ENCODE measurements around the gene C2CD2L. TPM values are rescaled to one million over a fixed set of nuclear protein-coding genes. Genes with fewer than 3 reads are reported as not detected.
"Not testable (repeated sequence)": the region's sequence is repeated elsewhere in the genome, so short reads cannot be mapped to it uniquely, and the experiment has no call there.

Gene C2CD2L
- 22.1 TPM for total RNA-seq (2013)
- polyA plus RNA-seq (10 to 100 TPM in 1 of 3 donors, 1 to 10 TPM in 2; 3.8 to 60.2 (median 6.4) TPM), polyA minus RNA-seq (24.0 and 43.5 TPM in 2 replicates), total RNA-seq (4.2 to 43.3 (median 29.5) reads per million in 11 experiments)

DNA sequence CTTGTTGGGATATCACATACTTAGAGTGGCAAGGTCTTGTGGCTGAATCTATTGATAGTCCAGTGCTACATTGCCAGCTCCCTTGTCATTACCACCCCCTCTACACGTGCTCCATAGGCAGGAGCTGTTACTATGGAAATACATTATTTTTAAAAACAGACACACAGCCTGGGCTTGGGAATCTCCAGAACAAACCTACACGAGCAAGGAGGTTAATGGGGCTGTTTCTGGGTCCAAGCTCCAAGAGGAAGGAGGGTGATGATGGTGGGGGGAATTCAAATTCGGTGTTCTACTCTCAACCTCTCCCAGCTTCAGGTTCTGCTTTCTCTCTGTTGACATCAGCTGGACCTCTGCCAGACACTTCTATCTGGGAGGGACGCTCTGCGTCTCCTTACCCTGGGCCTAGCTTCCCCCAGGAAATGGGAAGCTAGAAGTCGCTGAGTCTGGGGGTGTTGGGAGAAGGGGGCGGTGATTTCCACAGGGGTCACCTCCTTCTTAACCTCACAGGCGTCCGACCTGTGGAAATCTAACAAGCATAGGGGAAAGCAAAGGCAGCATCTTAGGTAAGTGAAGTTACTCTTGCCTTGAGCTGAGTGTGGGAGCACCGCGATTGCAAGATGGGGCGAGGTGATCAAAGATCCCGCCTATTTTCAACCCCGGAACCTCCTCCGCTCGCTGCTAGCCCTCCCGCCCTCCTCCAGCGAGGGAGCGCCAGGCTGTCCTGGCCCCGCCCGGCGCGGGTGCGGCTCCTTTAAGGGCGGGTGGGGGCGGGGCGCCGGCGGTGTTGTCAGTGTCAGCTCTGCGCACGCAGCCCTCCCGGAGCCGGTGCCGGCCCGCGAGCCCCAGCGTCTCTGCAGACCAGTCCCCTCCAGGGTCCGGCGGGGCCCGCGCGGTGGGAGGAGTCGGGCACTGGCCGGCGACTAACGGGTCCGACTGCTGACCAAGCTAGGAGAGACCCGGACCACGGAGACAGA is at the start of gene C2CD2L:
Gene C2CD2L (plus strand): TSS at position 781 of the 974 bp plus-strand sequence. CDS start 398 bp downstream, outside the sequence.
- H3K27me3 ChIP-seq (ENCODE audit: control insufficient read depth in 2 of 2, insufficient read depth in 2 of 2, low read length in 2 of 2) = no peaks in the 10 kb centered on the region
- no peaks in the 10 kb centered on the region for H3K9me3 Mint-ChIP-seq
- peaks cover 65% of the 10 kb centered on the region for H3K79me2 ChIP-seq (ENCODE audit: insufficient read depth, low read length)
- H3K27me3 Mint-ChIP-seq (ENCODE audit: low read depth in 3 of 3) = no peaks in the 10 kb centered on the region
- peak within 1 kb of the TSS; percentile 85 to 93 (median 92) for H3K4me3 ChIP-seq (replicated peaks in 1 of 3; ENCODE audit: low read depth in 2 of 3, low read length in 3 of 3)
- WGBS (ENCODE audit: insufficient coverage) = 0% methylated on average over 34 of the region's 49 CpGs
- H3K27ac Mint-ChIP-seq = peak within 1 kb of the TSS; percentile 95 to 100 (median 99)
- no peaks in the 10 kb centered on the region for H3K9me3 ChIP-seq (replicated peaks in 1 of 2; ENCODE audit: control insufficient read depth in 1 of 2, insufficient read depth in 1 of 2, low read length in 2 of 2)
- peak within 1 kb of the TSS; percentile 89 to 97 for H3K4me3 Mint-ChIP-seq
- intact Hi-C loops (cut with micrococcal nuclease) = loop anchor here in 1 of 2 donors (2.0 to 5.0 kb wide), 2 partner anchors 14 to 180 kb away; partner anchors contain the start of genes BCL9L and HINFP
- H3K9ac ChIP-seq (ENCODE audit: insufficient read depth, low read length, poor library complexity, severe bottlenecking) = peak within 1 kb of the TSS; percentile 81
- H3K36me3 ChIP-seq (replicated peaks in 1 of 2; ENCODE audit: control insufficient read depth in 1 of 2, insufficient read depth in 2 of 2, low read length in 2 of 2) = peaks cover 22 to 25% of the 10 kb centered on the region in 2 donors
- H3K4me1 Mint-ChIP-seq = peaks cover 65% of the 10 kb centered on the region
- peak within 1 kb of the TSS; percentile 86 to 93 for H3K27ac ChIP-seq (ENCODE audit: low read depth in 1 of 2, low read length in 2 of 2)
- DNase-seq = peak; percentile 92 to 95 (median 93)
- peak within 1 kb of the TSS; percentile 90 for H3K4me2 ChIP-seq (replicated peaks; ENCODE audit: extremely low read depth, low read length, poor library complexity, severe bottlenecking)
- H4K20me1 ChIP-seq (ENCODE audit: insufficient read depth, low read length) = peaks cover 45% of the 10 kb centered on the region
- peaks cover 47 to 70% of the 10 kb centered on the region in 2 donors for H3K4me1 ChIP-seq (ENCODE audit: control insufficient read depth in 1 of 2, insufficient read depth in 2 of 2, low read length in 2 of 2)
- H3K36me3 Mint-ChIP-seq = peaks cover 24 to 29% of the 10 kb centered on the region in 2 donors
- H2AFZ ChIP-seq (ENCODE audit: insufficient read depth, low read depth, low read length, poor library complexity, severe bottlenecking) = peak within 1 kb of the TSS; percentile 75
- TF ChIP-seq, protein P1, sequence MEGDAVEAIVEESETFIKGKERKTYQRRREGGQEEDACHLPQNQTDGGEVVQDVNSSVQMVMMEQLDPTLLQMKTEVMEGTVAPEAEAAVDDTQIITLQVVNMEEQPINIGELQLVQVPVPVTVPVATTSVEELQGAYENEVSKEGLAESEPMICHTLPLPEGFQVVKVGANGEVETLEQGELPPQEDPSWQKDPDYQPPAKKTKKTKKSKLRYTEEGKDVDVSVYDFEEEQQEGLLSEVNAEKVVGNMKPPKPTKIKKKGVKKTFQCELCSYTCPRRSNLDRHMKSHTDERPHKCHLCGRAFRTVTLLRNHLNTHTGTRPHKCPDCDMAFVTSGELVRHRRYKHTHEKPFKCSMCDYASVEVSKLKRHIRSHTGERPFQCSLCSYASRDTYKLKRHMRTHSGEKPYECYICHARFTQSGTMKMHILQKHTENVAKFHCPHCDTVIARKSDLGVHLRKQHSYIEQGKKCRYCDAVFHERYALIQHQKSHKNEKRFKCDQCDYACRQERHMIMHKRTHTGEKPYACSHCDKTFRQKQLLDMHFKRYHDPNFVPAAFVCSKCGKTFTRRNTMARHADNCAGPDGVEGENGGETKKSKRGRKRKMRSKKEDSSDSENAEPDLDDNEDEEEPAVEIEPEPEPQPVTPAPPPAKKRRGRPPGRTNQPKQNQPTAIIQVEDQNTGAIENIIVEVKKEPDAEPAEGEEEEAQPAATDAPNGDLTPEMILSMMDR (IDR thresholded peaks at IDR 0.05) = no peak

DNA sequence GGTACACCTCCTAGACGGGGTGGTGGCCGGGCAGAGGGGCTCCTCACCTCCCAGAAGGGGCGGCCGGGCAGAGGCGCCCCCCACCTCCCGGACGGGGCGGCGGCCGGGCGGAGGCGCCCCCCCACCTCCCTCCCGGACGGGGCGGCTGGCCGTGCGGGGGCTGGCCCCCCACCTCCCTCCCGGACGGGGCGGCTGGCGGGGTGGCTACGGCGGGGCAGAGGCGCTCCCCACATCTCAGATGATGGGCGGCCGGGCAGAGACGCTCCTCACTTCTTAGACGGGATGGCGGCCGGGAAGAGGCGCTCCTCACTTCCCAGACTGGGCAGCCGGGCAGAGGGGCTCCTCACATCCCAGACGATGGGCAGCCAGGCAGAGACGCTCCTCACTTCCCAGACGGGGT is 48.0 kb upstream of the C2CD2L start:
- H3K9me3 Mint-ChIP-seq; H2AFZ ChIP-seq (ENCODE audit: insufficient read depth, low read depth, low read length, poor library complexity, severe bottlenecking); H4K20me1 ChIP-seq (ENCODE audit: insufficient read depth, low read length); H3K27ac ChIP-seq (ENCODE audit: low read depth in 1 of 2, low read length in 2 of 2); H3K4me2 ChIP-seq (replicated peaks; ENCODE audit: extremely low read depth, low read length, poor library complexity, severe bottlenecking); H3K4me3 Mint-ChIP-seq; H3K27me3 Mint-ChIP-seq (ENCODE audit: low read depth in 3 of 3); H3K27me3 ChIP-seq (ENCODE audit: control insufficient read depth in 2 of 2, insufficient read depth in 2 of 2, low read length in 2 of 2); intact Hi-C loops (cut with micrococcal nuclease); H3K9ac ChIP-seq (ENCODE audit: insufficient read depth, low read length, poor library complexity, severe bottlenecking); H3K4me3 ChIP-seq (replicated peaks in 1 of 3; ENCODE audit: low read depth in 2 of 3, low read length in 3 of 3); DNase-seq; H3K9me3 ChIP-seq (replicated peaks in 1 of 2; ENCODE audit: control insufficient read depth in 1 of 2, insufficient read depth in 1 of 2, low read length in 2 of 2): not testable (repeated sequence)
- H3K36me3 Mint-ChIP-seq = peaks cover 18 to 33% of the 10 kb centered on the region in 2 donors
- no CpG with 5 or more reads among the region's 35 CpGs for WGBS (ENCODE audit: insufficient coverage)
- peak overlapping the region in 1 of 7 donors; percentile 48 for H3K27ac Mint-ChIP-seq
- Histone ChIP-seq H3K4me1 (ENCODE audit: control insufficient read depth in 1 of 2, insufficient read depth in 2 of 2, low read length in 2 of 2) (peaks cover 17 to 22% of the 10 kb centered on the region in 2 donors), H3K79me2 (ENCODE audit: insufficient read depth, low read length) (peaks cover 30% of the 10 kb centered on the region), H3K36me3 (replicated peaks in 1 of 2; ENCODE audit: control insufficient read depth in 1 of 2, insufficient read depth in 2 of 2, low read length in 2 of 2) (peaks cover 12 to 19% of the 10 kb centered on the region in 2 donors)
- peaks cover 24% of the 10 kb centered on the region for H3K4me1 Mint-ChIP-seq
